ENCODE data around the gene RSRP1. TPM values are rescaled to one million over a fixed set of nuclear protein-coding genes. Genes with fewer than 3 reads are reported as not detected.

The RSRP1 gene
- total and polyA plus RNA-seq, 2 of the 13 experiments (the other 11 are each of a cell fraction or from before 2014, with no cell fraction given): 43.9 to 52.8 TPM

GRCh38 chr1:25256578-25256965 lies 9.3 kb upstream of the RSRP1 start (continued):
- TF ChIP-seq TIGD3 (CRISPR knock-in tag; IDR thresholded peaks at IDR 0.05; ENCODE audit: borderline replicate concordance) (no peak), ZNF547 (CRISPR knock-in tag; IDR thresholded peaks at IDR 0.05) (no peak), ZMYM2 (CRISPR knock-in tag; IDR thresholded peaks at IDR 0.05) (no peak), ZSCAN5A (CRISPR knock-in tag; IDR thresholded peaks at IDR 0.05; ENCODE audit: borderline replicate concordance) (no peak), DBP (CRISPR knock-in tag; IDR thresholded peaks at IDR 0.05; ENCODE audit: not compliant biosample characterization) (no peak), ZNF431 (CRISPR knock-in tag; IDR thresholded peaks at IDR 0.05; ENCODE audit: borderline replicate concordance, low read depth) (no peak), RBFOX2 (IDR thresholded peaks at IDR 0.05; ENCODE audit: low read depth, low read length) (no peak), NFIB (CRISPR knock-in tag; IDR thresholded peaks at IDR 0.05; ENCODE audit: borderline replicate concordance) (no peak)
